ENCODE data around the gene FAM222A.

- TF ChIP-seq, protein P1, sequence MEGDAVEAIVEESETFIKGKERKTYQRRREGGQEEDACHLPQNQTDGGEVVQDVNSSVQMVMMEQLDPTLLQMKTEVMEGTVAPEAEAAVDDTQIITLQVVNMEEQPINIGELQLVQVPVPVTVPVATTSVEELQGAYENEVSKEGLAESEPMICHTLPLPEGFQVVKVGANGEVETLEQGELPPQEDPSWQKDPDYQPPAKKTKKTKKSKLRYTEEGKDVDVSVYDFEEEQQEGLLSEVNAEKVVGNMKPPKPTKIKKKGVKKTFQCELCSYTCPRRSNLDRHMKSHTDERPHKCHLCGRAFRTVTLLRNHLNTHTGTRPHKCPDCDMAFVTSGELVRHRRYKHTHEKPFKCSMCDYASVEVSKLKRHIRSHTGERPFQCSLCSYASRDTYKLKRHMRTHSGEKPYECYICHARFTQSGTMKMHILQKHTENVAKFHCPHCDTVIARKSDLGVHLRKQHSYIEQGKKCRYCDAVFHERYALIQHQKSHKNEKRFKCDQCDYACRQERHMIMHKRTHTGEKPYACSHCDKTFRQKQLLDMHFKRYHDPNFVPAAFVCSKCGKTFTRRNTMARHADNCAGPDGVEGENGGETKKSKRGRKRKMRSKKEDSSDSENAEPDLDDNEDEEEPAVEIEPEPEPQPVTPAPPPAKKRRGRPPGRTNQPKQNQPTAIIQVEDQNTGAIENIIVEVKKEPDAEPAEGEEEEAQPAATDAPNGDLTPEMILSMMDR (IDR thresholded peaks at IDR 0.05), result no peak
- TF ChIP-seq POLR2A (IDR thresholded peaks at IDR 0.05), result no peak
Measured at GRCh38 chr12:109675411-109675810, 38.2 kb upstream of the FAM222A start.
